Upper lobe of right lung (tissue), 1 donor: ENCODE data around the gene ADCY7. TPM values are rescaled to one million over a fixed set of nuclear protein-coding genes. Genes with fewer than 3 reads are reported as not detected.

Source experiments
- ATAC-seq: fragments of 200-7000 bp; cut with Tn5 transposase; one replicate; pipeline ENCODE4 v1.9.1; 2020; ENCODE audit warnings: mild to moderate bottlenecking, moderate library complexity
- DNase-seq: peaks from one replicate; pipeline ENCODE4 v3.0.0-alpha.2; 2020
- H3K27ac ChIP-seq: fragments of 200-600 bp; one replicate; pipeline ENCODE4 v1.8.0; 2022
- H3K27me3 ChIP-seq: fragments of 200-600 bp; one replicate; pipeline ENCODE4 v1.8.0; 2022; ENCODE audit warnings: mild to moderate bottlenecking
- H3K36me3 ChIP-seq: fragments of 200-600 bp; one replicate; pipeline ENCODE4 v1.8.0; 2022
- H3K4me1 ChIP-seq: fragments of 200-600 bp; one replicate; pipeline ENCODE4 v1.8.0; 2022
- H3K4me3 ChIP-seq: fragments of 200-600 bp; one replicate; pipeline ENCODE4 v1.8.0; 2022; ENCODE audit warnings: mild to moderate bottlenecking
- H3K9me3 ChIP-seq: fragments of 200-600 bp; one replicate; pipeline ENCODE4 v1.8.0; 2022
- intact Hi-C: fragments of 100-400 bp; cut with DNase I; formaldehyde crosslinking; loops from one replicate; pipeline ENCODE4 v1.11.0; 2022
- total RNA-seq: library from RNA; stranded (reverse); fragmentation: NEBNext Ultra II Directional; extraction: Animal tissue kit (Norgen Biotek cat#: 25700); gene quantifications from one replicate; pipeline ENCODE4 v1.2.1, GENCODE V29; 2021
- TF ChIP-seq, protein P1 (sequence below): fragments of 200-600 bp; IDR thresholded peaks from one replicate; pipeline ENCODE4 v1.8.0; 2022; ENCODE audit warnings: antibody characterized with exemption
- donor health status: DM: no; HTN: yes; CAD: no; lungs with severe emphysema.

The ADCY7 gene
- total RNA-seq, 1 donor from 2014 or later = 88.1 TPM

DNA sequence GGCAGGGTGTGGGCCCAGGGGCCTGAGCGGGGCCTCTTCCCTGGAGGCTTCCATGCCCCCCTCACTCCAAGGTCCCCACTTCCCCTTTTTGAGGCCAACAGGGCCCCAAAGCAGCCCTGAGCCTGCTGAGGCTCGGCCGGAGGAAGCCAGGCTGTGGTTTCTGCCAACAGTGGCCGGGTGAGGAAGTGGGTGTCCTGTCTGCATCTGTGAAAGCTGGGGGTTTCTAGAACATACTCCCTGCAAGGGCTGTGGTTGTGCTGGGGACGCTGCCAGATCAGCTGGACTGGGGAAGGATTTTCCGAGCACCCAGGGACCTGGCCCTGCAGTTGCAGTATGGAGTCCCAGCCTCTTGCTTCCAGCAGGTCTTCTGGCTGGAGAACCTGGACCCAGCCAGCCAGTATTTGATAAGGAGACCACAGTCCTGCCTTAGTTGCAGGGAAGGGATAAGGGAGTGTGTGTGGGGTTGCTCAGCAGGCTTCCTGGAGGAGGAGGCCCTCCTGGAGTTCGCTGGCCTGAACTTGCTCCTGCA is 15.7 kb downstream of the ADCY7 start:
- intact Hi-C loops = no loop called here
- Histone ChIP-seq H3K27me3 (no peaks in the 10 kb centered on the region), H3K4me1 (peaks cover 48% of the 10 kb centered on the region), H3K36me3 (no peaks in the 10 kb centered on the region), H3K27ac (peak overlapping the region; percentile 80), H3K4me3 (peak overlapping the region; percentile 6), H3K9me3 (no peaks in the 10 kb centered on the region)
- TF ChIP-seq, protein P1, sequence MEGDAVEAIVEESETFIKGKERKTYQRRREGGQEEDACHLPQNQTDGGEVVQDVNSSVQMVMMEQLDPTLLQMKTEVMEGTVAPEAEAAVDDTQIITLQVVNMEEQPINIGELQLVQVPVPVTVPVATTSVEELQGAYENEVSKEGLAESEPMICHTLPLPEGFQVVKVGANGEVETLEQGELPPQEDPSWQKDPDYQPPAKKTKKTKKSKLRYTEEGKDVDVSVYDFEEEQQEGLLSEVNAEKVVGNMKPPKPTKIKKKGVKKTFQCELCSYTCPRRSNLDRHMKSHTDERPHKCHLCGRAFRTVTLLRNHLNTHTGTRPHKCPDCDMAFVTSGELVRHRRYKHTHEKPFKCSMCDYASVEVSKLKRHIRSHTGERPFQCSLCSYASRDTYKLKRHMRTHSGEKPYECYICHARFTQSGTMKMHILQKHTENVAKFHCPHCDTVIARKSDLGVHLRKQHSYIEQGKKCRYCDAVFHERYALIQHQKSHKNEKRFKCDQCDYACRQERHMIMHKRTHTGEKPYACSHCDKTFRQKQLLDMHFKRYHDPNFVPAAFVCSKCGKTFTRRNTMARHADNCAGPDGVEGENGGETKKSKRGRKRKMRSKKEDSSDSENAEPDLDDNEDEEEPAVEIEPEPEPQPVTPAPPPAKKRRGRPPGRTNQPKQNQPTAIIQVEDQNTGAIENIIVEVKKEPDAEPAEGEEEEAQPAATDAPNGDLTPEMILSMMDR = no peak
- ATAC-seq (peak; percentile 88), DNase-seq (peak; percentile 91)

DNA sequence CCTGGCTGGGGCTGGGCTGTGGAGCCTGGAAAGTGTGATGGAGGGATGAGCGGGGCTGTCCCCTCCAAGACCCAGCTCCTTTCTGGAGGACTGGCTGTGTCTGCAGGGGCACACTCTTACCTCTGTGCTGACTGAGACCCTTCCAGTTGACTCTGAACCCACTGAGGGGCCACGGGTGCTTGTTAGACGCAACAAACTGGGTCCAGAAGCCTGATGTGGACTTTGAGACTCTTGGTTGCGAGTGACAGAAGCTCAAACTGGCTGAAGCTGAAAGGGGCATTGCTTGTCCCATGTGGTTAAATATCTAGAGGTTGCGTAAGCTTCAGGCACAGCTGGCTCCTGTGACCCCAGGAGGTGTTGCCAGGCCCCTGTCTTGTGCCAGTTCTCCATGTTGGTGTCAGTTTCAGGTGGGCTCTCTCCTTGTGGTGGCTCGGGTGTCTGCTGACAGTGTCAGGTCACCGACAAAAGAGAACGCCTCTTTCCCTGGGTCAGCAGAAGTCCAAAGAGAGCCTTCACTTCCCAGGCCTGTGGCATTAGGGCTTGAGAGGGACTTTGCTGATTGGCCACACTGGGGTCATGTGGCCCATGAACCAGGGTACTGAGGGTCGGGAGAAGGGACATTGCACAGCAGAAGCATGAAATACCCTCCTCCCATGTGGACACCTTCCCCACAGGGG is 16.7 kb downstream of the ADCY7 start:
- Histone ChIP-seq H3K4me1 (peaks cover 48% of the 10 kb centered on the region), H3K27me3 (no peaks in the 10 kb centered on the region), H3K27ac (peak overlapping the region; percentile 80), H3K4me3 (no peak overlapping the region), H3K36me3 (peaks cover 1% of the 10 kb centered on the region), H3K9me3 (no peaks in the 10 kb centered on the region)
- DNase-seq (no peak), ATAC-seq (no peak)
- TF ChIP-seq, protein P1 = no peak
- intact Hi-C loops = no loop called here

DNA sequence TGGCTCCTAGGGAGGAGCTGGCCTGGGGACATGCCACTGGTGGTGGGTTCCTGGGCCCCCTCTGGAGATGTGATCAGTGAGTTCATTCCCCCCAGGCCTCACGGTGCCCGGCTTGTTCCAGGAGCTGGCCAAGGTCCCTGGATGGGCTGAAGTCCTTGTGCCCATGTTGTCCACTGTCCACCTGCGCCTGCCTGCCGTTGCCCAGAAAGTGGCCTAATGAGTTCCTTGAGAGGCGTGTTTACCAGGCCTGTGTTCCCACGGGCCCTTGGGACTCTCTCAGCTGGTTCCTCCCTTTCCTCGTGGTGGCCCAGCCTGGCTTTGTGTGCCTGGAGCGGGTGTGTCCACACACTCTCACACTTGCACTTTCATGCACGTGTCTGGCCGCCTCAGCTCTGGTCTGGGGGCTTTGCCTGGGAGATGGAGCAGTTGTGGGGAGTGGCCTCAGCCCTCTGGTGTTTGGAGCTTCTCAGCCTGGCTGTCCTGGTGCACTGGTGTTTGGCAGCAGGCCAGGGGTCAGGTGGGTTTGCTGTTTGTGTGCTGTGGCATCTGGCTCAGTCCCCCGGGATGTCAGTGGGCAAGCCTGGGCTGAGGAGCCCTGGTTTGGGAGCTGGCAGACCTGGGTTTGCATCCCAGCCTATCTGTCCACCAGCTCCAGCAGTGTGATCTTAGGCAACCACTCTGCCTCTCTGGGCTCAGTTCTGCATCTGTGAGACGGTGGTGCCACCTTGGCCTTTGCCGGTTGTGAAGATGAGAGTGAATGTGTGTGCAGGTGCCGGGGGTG is 18.0 kb downstream of the ADCY7 start:
- H3K36me3 ChIP-seq = peaks cover 13% of the 10 kb centered on the region
- DNase-seq (peak; percentile 81), ATAC-seq (peak; percentile 69)
- peak overlapping the region; percentile 30 for H3K27ac ChIP-seq
- no peak overlapping the region for H3K4me3 ChIP-seq
- no peaks in the 10 kb centered on the region for H3K9me3 ChIP-seq
- H3K27me3 ChIP-seq = no peaks in the 10 kb centered on the region
- TF ChIP-seq, protein P1 = no peak
- peaks cover 48% of the 10 kb centered on the region for H3K4me1 ChIP-seq
- intact Hi-C loops = no loop called here

DNA sequence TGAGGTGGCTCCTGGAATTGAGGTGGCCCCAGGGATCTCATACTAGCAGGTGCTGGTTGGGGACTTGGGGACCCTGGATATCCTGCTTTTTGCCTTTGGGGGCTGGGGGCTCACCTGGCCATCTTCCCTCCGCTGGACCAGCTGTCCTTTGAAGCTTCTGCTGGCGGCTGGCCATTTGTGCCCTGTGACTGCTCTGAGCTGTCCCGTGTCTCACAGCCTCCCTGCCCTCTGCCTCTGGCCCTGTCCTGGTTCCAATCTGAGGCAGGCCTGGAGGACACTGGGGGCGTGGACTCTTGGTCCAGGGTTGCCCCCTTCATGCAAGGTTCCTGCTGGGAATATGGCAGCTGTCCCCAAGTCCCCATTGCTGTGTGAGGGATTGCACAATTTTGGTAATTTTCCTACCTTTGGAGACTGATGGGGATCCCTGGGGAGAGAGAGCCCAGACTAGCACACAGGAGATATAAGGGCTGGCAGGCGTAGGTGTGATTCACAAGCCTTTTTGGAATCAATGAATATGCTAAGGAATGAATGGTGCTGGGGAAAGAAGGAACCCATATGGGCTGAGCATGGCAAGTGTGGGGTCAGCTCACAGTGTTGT is 19.2 kb downstream of the ADCY7 start:
- Histone ChIP-seq H3K27me3 (no peaks in the 10 kb centered on the region), H3K4me3 (no peak overlapping the region), H3K4me1 (peaks cover 43% of the 10 kb centered on the region), H3K27ac (no peak overlapping the region), H3K36me3 (peaks cover 25% of the 10 kb centered on the region), H3K9me3 (no peaks in the 10 kb centered on the region)
- ATAC-seq = no peak
- no peak for DNase-seq
- intact Hi-C loops = no loop called here
- TF ChIP-seq, protein P1 = no peak

DNA sequence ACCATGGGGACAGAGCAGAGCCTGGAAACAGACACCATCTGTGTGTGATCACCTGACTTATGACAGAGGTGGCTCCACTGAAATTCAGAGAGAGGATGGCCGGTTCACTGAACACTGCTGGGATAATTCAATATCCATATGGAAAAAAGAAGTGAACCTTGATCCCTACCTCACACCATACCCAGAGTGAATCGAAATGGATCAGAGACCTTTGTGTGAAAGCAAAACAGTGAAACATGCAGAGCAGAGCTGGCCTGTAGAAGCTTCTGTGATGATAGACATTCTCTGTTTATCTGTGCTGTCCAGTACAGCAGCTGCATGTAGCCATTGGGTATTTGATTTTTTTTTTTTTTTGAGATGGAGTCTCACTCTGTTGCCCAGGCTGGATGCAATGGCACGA is 20.3 kb downstream of the ADCY7 start:
- intact Hi-C loops = no loop called here
- H3K27me3 ChIP-seq = no peaks in the 10 kb centered on the region
- no peak for ATAC-seq
- no peaks in the 10 kb centered on the region for H3K9me3 ChIP-seq
- no peak for DNase-seq
- peaks cover 36% of the 10 kb centered on the region for H3K4me1 ChIP-seq
- H3K27ac ChIP-seq = no peak overlapping the region
- TF ChIP-seq, protein P1 = no peak
- peaks cover 30% of the 10 kb centered on the region for H3K36me3 ChIP-seq
- no peak overlapping the region for H3K4me3 ChIP-seq
